T-helper 17 cell (primary cell): ENCODE data around the gene RMND1. TPM values are rescaled to one million over a fixed set of nuclear protein-coding genes. Genes with fewer than 3 reads are reported as not detected.

Source experiments
- ATAC-seq: fragments of 150-1000 bp; cut with Tn5 transposase; 2 replicates; pipeline ENCODE4 v1.10.0; 2021; ENCODE audit warnings: mild to moderate bottlenecking, moderate library complexity
- DNase-seq, 3 donors: peaks; one replicate each; pipeline versions ENCODE4 v3.0.0 to v3.0.0-alpha.2; 2020 to 2021
- H3K9me3 ChIP-seq: one replicate; pipeline ENCODE4 v1.7.0; 2013; ENCODE audit warnings: low read length, mild to moderate bottlenecking; ENCODE audit not compliant: control insufficient read depth, poor library complexity, severe bottlenecking
- H3K27ac Mint-ChIP-seq: one replicate; pipeline ENCODE4 v1.8.0; 2022; ENCODE audit warnings: mild to moderate bottlenecking, moderate library complexity, mixed read lengths
- H3K27me3 Mint-ChIP-seq: one replicate; pipeline ENCODE4 v1.8.0; 2022; ENCODE audit warnings: mixed read lengths
- H3K36me3 Mint-ChIP-seq: one replicate; pipeline ENCODE4 v1.8.0; 2022; ENCODE audit warnings: low read depth, mixed read lengths
- H3K4me1 Mint-ChIP-seq: one replicate; pipeline ENCODE4 v1.8.0; 2022; ENCODE audit warnings: mild to moderate bottlenecking, mixed read lengths
- H3K4me3 Mint-ChIP-seq: one replicate; pipeline ENCODE4 v1.8.0; 2022; ENCODE audit warnings: mild to moderate bottlenecking, moderate library complexity, mixed read lengths
- total RNA-seq, 4 donors: library from RNA in 2 of 4; stranded (reverse) in 2 of 4; gene quantifications; one replicate each; pipeline ENCODE4 v1.2.3 and lab custom pipeline; 2022 to 2026

The RMND1 gene
- total RNA-seq, 2 donors from 2014 or later = 7.0 to 8.5 TPM

GRCh38 chr6:151428093-151428735 lies 23.7 kb downstream of the RMND1 start:
- H3K9me3 ChIP-seq = no peaks in the 10 kb centered on the region
- ATAC-seq (no peak), DNase-seq (no peak)
- Mint-ChIP-seq H3K4me1 (peaks cover 6% of the 10 kb centered on the region), H3K27ac (no peak overlapping the region), H3K4me3 (no peak overlapping the region), H3K36me3 (peaks cover 13% of the 10 kb centered on the region), H3K27me3 (no peaks in the 10 kb centered on the region)

GRCh38 chr6:151425561-151425960 lies 26.4 kb downstream of the RMND1 start:
- H3K36me3 Mint-ChIP-seq = peaks cover 8% of the 10 kb centered on the region
- DNase-seq (no peak), ATAC-seq (no peak)
- H3K27ac Mint-ChIP-seq = no peak overlapping the region
- peaks cover under 1% of the 10 kb centered on the region for H3K4me1 Mint-ChIP-seq
- no peaks in the 10 kb centered on the region for H3K9me3 ChIP-seq
- no peaks in the 10 kb centered on the region for H3K27me3 Mint-ChIP-seq
- H3K4me3 Mint-ChIP-seq = no peak overlapping the region

- H3K4me1 Mint-ChIP-seq = no peaks in the 10 kb centered on the region
- DNase-seq = no peak
- H3K9me3 ChIP-seq = no peaks in the 10 kb centered on the region
- ATAC-seq = no peak
- H3K27me3 Mint-ChIP-seq = no peaks in the 10 kb centered on the region
- no peak overlapping the region for H3K27ac Mint-ChIP-seq
- peaks cover 8% of the 10 kb centered on the region for H3K36me3 Mint-ChIP-seq
- no peak overlapping the region for H3K4me3 Mint-ChIP-seq
Observed at GRCh38 chr6:151422981-151423380, 28.9 kb downstream of the RMND1 start.

- H3K4me3 Mint-ChIP-seq = no peak overlapping the region
- no peak overlapping the region for H3K27ac Mint-ChIP-seq
- H3K4me1 Mint-ChIP-seq = peaks cover 16% of the 10 kb centered on the region
- DNase-seq (no peak), ATAC-seq (no peak)
- no peaks in the 10 kb centered on the region for H3K27me3 Mint-ChIP-seq
- no peaks in the 10 kb centered on the region for H3K9me3 ChIP-seq
- H3K36me3 Mint-ChIP-seq = peaks cover 7% of the 10 kb centered on the region
Observed at GRCh38 chr6:151417477-151417876, 34.4 kb downstream of the RMND1 start.

- H3K27ac Mint-ChIP-seq = peak overlapping the region; percentile 85
- ATAC-seq = no peak
- no peak for DNase-seq
- H3K4me3 Mint-ChIP-seq = no peak overlapping the region
- H3K36me3 Mint-ChIP-seq = peaks cover 7% of the 10 kb centered on the region
- no peaks in the 10 kb centered on the region for H3K27me3 Mint-ChIP-seq
- H3K4me1 Mint-ChIP-seq = peaks cover 20% of the 10 kb centered on the region
- H3K9me3 ChIP-seq = no peaks in the 10 kb centered on the region
Observed at GRCh38 chr6:151414641-151415260, 37.2 kb downstream of the RMND1 start.

GRCh38 chr6:151413372-151414145 lies 38.4 kb downstream of the RMND1 start:
- no peaks in the 10 kb centered on the region for H3K27me3 Mint-ChIP-seq
- peaks cover 27% of the 10 kb centered on the region for H3K4me1 Mint-ChIP-seq
- peaks cover 7% of the 10 kb centered on the region for H3K36me3 Mint-ChIP-seq
- ATAC-seq (peak; percentile 100), DNase-seq (peak in 2 of 3 donors; percentile 37 to 45)
- peak overlapping the region; percentile 85 for H3K27ac Mint-ChIP-seq
- no peaks in the 10 kb centered on the region for H3K9me3 ChIP-seq
- H3K4me3 Mint-ChIP-seq = peak overlapping the region; percentile 75

GRCh38 chr6:151412909-151413308 lies 39.0 kb downstream of the RMND1 start:
- DNase-seq (no peak), ATAC-seq (no peak)
- Mint-ChIP-seq H3K4me3 (no peak overlapping the region), H3K4me1 (peaks cover 27% of the 10 kb centered on the region), H3K27me3 (no peaks in the 10 kb centered on the region), H3K36me3 (peaks cover 7% of the 10 kb centered on the region), H3K27ac (peak overlapping the region; percentile 75)
- H3K9me3 ChIP-seq = no peaks in the 10 kb centered on the region

- no peak for ATAC-seq
- no peaks in the 10 kb centered on the region for H3K9me3 ChIP-seq
- no peak for DNase-seq
- Mint-ChIP-seq H3K27me3 (no peaks in the 10 kb centered on the region), H3K4me1 (peaks cover 29% of the 10 kb centered on the region), H3K27ac (peak overlapping the region; percentile 81), H3K36me3 (peaks cover 6% of the 10 kb centered on the region), H3K4me3 (no peak overlapping the region)
Observed at GRCh38 chr6:151409679-151410078, 42.2 kb downstream of the RMND1 start.

- H3K27ac Mint-ChIP-seq = peak overlapping the region; percentile 81
- H3K27me3 Mint-ChIP-seq = no peaks in the 10 kb centered on the region
- H3K4me3 Mint-ChIP-seq = peak overlapping the region; percentile 55
- H3K9me3 ChIP-seq = no peaks in the 10 kb centered on the region
- peaks cover 5% of the 10 kb centered on the region for H3K36me3 Mint-ChIP-seq
- peaks cover 28% of the 10 kb centered on the region for H3K4me1 Mint-ChIP-seq
- ATAC-seq (no peak), DNase-seq (no peak)
Observed at GRCh38 chr6:151409260-151409659, 42.7 kb downstream of the RMND1 start.

- Mint-ChIP-seq H3K4me1 (peaks cover 26% of the 10 kb centered on the region), H3K27me3 (no peaks in the 10 kb centered on the region), H3K27ac (peak overlapping the region; percentile 81), H3K36me3 (peaks cover 3% of the 10 kb centered on the region), H3K4me3 (peak overlapping the region; percentile 55)
- no peak for DNase-seq
- no peaks in the 10 kb centered on the region for H3K9me3 ChIP-seq
- ATAC-seq = no peak
Observed at GRCh38 chr6:151408858-151409257, 43.1 kb downstream of the RMND1 start.

- no peak overlapping the region for H3K4me3 Mint-ChIP-seq
- ATAC-seq = no peak
- H3K9me3 ChIP-seq = no peaks in the 10 kb centered on the region
- peaks cover 27% of the 10 kb centered on the region for H3K4me1 Mint-ChIP-seq
- H3K27me3 Mint-ChIP-seq = no peaks in the 10 kb centered on the region
- no peak overlapping the region for H3K27ac Mint-ChIP-seq
- DNase-seq = no peak
- peaks cover 3% of the 10 kb centered on the region for H3K36me3 Mint-ChIP-seq
Observed at GRCh38 chr6:151403919-151404308, 48.0 kb downstream of the RMND1 start.

GRCh38 chr6:151402228-151402627 lies 49.7 kb downstream of the RMND1 start:
- no peaks in the 10 kb centered on the region for H3K27me3 Mint-ChIP-seq
- peaks cover 34% of the 10 kb centered on the region for H3K4me1 Mint-ChIP-seq
- H3K36me3 Mint-ChIP-seq = peaks cover 1% of the 10 kb centered on the region
- H3K27ac Mint-ChIP-seq = no peak overlapping the region
- no peak for ATAC-seq
- no peak for DNase-seq
- H3K9me3 ChIP-seq = no peaks in the 10 kb centered on the region
- no peak overlapping the region for H3K4me3 Mint-ChIP-seq

GRCh38 chr6:151400473-151400872 lies 51.5 kb downstream of the RMND1 start:
- no peaks in the 10 kb centered on the region for H3K9me3 ChIP-seq
- Mint-ChIP-seq H3K4me1 (peaks cover 32% of the 10 kb centered on the region), H3K27me3 (no peaks in the 10 kb centered on the region), H3K4me3 (peak overlapping the region; percentile 53), H3K36me3 (no peaks in the 10 kb centered on the region), H3K27ac (peak overlapping the region; percentile 62)
- DNase-seq = no peak
- no peak for ATAC-seq
